Transverse colon (tissue), 4 donors: ENCODE results near the gene CNTN4.

Experiments
- EP300 ChIP-seq: sonication (generic); formaldehyde crosslinking; IDR thresholded peaks from one replicate; pipeline ENCODE4 v1.6.1; 2017; ENCODE audit warnings: antibody characterized with exemption, low read depth
- POLR2A ChIP-seq: fragments of 450-650 bp; IDR thresholded peaks from one replicate; pipeline ENCODE4 v1.6.1; 2016; ENCODE audit warnings: antibody characterized with exemption, mild to moderate bottlenecking, moderate library complexity
- POLR2AphosphoS5 ChIP-seq, 3 donors: sonication (generic); formaldehyde crosslinking; IDR thresholded peaks; one replicate each; pipeline ENCODE4 v1.6.1; 2016; ENCODE audit warnings: antibody characterized with exemption in 3 of 3
- TF ChIP-seq, protein P1 (sequence below), 5 experiments: fragments of 200-600 bp in 3 of 5; fragments of 450-650 bp in 2 of 5; sonication (generic) in 3 of 5; IDR thresholded peaks; 1 replicate in 2 of 5; 2 replicates in 3 of 5; pipeline ENCODE4 v1.5.1; 2016 to 2017; ENCODE audit warnings: antibody characterized with exemption in 5 of 5, inconsistent platforms in 3 of 5, mild to moderate bottlenecking in 2 of 5, moderate library complexity in 1 of 5

DNA sequence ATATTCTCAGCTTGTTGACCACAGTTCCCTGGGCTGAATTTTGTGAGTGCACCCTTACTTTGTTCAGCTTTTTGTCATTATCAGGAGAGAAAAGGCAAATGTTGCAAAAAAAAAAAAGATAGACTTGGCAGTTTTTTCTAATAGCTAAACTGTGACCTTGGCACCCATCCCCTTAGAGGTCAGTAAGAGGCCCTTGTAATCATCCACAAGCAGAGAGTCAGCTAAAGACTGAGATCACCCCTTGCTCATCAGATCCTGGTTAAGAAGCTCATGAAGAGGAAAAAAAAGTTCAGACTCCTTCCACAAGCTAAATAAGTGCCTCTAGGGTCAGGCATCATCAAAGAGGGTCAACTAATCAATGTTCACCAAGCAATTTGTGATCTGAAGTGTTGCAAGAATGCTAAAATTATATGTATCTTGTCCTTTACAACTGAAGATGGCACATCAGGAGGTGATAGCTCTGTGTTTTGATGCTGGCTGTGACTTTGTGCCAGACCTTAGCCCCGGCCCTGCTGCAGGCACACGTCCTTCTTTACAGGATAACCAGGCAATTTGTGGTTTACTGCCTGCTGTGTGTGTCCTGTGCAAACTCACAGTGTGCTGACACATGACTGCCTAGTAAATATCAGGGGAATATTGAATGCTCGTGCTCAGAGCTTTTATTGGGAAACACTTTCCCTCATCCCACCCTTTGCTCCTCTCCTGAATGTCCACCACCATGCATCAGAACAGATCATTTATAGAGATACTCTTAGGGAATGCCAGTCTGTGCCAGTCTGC lies 748.6 kb downstream of the CNTN4 start:
- TF ChIP-seq POLR2A = no peak
- TF ChIP-seq, protein P1, sequence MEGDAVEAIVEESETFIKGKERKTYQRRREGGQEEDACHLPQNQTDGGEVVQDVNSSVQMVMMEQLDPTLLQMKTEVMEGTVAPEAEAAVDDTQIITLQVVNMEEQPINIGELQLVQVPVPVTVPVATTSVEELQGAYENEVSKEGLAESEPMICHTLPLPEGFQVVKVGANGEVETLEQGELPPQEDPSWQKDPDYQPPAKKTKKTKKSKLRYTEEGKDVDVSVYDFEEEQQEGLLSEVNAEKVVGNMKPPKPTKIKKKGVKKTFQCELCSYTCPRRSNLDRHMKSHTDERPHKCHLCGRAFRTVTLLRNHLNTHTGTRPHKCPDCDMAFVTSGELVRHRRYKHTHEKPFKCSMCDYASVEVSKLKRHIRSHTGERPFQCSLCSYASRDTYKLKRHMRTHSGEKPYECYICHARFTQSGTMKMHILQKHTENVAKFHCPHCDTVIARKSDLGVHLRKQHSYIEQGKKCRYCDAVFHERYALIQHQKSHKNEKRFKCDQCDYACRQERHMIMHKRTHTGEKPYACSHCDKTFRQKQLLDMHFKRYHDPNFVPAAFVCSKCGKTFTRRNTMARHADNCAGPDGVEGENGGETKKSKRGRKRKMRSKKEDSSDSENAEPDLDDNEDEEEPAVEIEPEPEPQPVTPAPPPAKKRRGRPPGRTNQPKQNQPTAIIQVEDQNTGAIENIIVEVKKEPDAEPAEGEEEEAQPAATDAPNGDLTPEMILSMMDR (IDR thresholded peaks at IDR 0.05) = no peak
- no peak for TF ChIP-seq POLR2AphosphoS5 (IDR thresholded peaks at IDR 0.05)
- TF ChIP-seq EP300 = no peak
